HFF-Myc (cell line): ENCODE results near the gene GMIP.

ENCODE experiments used
- DNase-seq: peaks from one replicate; pipeline ENCODE4 v3.0.0-alpha.2; 2011; ENCODE audit warnings: low read depth; ENCODE audit errors: extremely low read depth
- H3K4me3 ChIP-seq: replicated peaks from 2 replicates; pipeline ENCODE4 v1.5.1; 2011; ENCODE audit warnings: low read depth, mild to moderate bottlenecking, control low read depth, low read length
- CTCF ChIP-seq: IDR thresholded peaks from 2 replicates; pipeline ENCODE4 v1.5.1; 2012; ENCODE audit warnings: mild to moderate bottlenecking, low read depth, low read length, control low read depth; ENCODE audit errors: missing control alignments

GMIP gene

GRCh38 chr19:19651076-19651475, 7.6 kb upstream of the GMIP start:
- no peak for DNase-seq
- no peak for TF ChIP-seq CTCF

GRCh38 chr19:19650331-19650730, 6.9 kb upstream of the GMIP start:
- no peak overlapping the region for H3K4me3 ChIP-seq
- TF ChIP-seq CTCF = no peak
- no peak for DNase-seq

More at GRCh38 chr19:19651076-19651475, 7.6 kb upstream of the GMIP start:
- H3K4me3 ChIP-seq = no peak overlapping the region

GRCh38 chr19:19649580-19649995, 6.1 kb upstream of the GMIP start:
- no peak overlapping the region for H3K4me3 ChIP-seq
- no peak for TF ChIP-seq CTCF
- no peak for DNase-seq

GRCh38 chr19:19649155-19649554, 5.7 kb upstream of the GMIP start:
- H3K4me3 ChIP-seq = no peak overlapping the region
- no peak for DNase-seq
- TF ChIP-seq CTCF = no peak

GRCh38 chr19:19647037-19647835, 3.8 kb upstream of the GMIP start:
- no peak for TF ChIP-seq CTCF

GRCh38 chr19:19645233-19645870, 1.9 kb upstream of the GMIP start:
- DNase-seq = no peak
- TF ChIP-seq CTCF = no peak
- no peak overlapping the region for H3K4me3 ChIP-seq

More at GRCh38 chr19:19647037-19647835, 3.8 kb upstream of the GMIP start:
- DNase-seq = no peak
- no peak overlapping the region for H3K4me3 ChIP-seq
